ENCODE measurements around the gene NHERF2.

GRCh38 chr16:2081201-2082084 is 54.7 kb downstream of the NHERF2 start:
- TF ChIP-seq CTCF (IDR thresholded peaks at IDR 0.05; ENCODE audit: low read length) (no peak), EZH2 (optimal IDR thresholded peaks at IDR 0.05; ENCODE audit: low read depth, low read length) (no peak)
